Measurements from ENCODE around the gene ADAM33. TPM values are rescaled to one million over a fixed set of nuclear protein-coding genes. Genes with fewer than 3 reads are reported as not detected.

Gene ADAM33
- total and polyA plus RNA-seq, 2 of the 8 experiments (the other 6 are each of a cell fraction or from before 2014, with no cell fraction given), result 4.2 to 6.0 TPM

GRCh38 chr20:3686867-3687321 is 5.1 kb upstream of the ADAM33 start:
- Histone ChIP-seq H3K9me3 (ENCODE audit: insufficient read depth in 2 of 2, low read depth in 1 of 2, low read length in 1 of 2) (no peaks in the 10 kb centered on the region), H3K79me1 (ENCODE audit: low read depth, low read length) (no peaks in the 10 kb centered on the region), H3K79me2 (ENCODE audit: control insufficient read depth in 1 of 2, insufficient read depth in 2 of 2, low read length in 2 of 2) (no peaks in the 10 kb centered on the region), H2BK120ac (replicated peaks; ENCODE audit: low read depth, low read length) (no peak overlapping the region), H4K20me1 (replicated peaks in 1 of 2; ENCODE audit: control insufficient read depth in 1 of 2, insufficient read depth in 2 of 2, low read length in 2 of 2) (no peaks in the 10 kb centered on the region), H3K27ac (ENCODE audit: low read depth, low read length) (no peak overlapping the region), H3K9ac (replicated peaks in 1 of 4; ENCODE audit: extremely low read depth in 1 of 4, low read depth in 3 of 4, low read length in 3 of 4) (no peak overlapping the region), H3K36me3 (ENCODE audit: control insufficient read depth in 2 of 4, insufficient read depth in 4 of 4, low read length in 3 of 4) (no peaks in the 10 kb centered on the region), H2BK20ac (ENCODE audit: low read length) (no peak overlapping the region), H2AFZ (ENCODE audit: low read length) (no peak overlapping the region), H3K4me3 (ENCODE audit: extremely low read depth in 1 of 4, insufficient read depth in 2 of 4, low read depth in 3 of 4, low read length in 4 of 4) (no peak overlapping the region), H3K14ac (ENCODE audit: insufficient read length) (no peak overlapping the region), H3K56ac (replicated peaks; ENCODE audit: insufficient read length, low read depth, low read length) (no peak overlapping the region), H3K4me1 (replicated peaks in 1 of 4; ENCODE audit: control insufficient read depth in 3 of 4, insufficient read depth in 4 of 4, low read length in 3 of 4) (peaks cover 3 to 10% (median 5%) of the 10 kb centered on the region in 4 experiments), H3K23ac (ENCODE audit: insufficient read length) (no peak overlapping the region), H4K91ac (replicated peaks; ENCODE audit: insufficient read length, low read length) (no peak overlapping the region), H2BK5ac (ENCODE audit: low read depth, low read length) (no peak overlapping the region), H3K27me3 (replicated peaks in 1 of 4; ENCODE audit: control insufficient read depth in 3 of 4, extremely low read depth in 1 of 4, insufficient read depth in 3 of 4, low read length in 3 of 4) (peaks cover 0 to 9% (median 7%) of the 10 kb centered on the region in 4 experiments; a peak in 6 of 7 replicates), H4K5ac (ENCODE audit: insufficient read length, low read depth, low read length) (no peak overlapping the region), H3K18ac (ENCODE audit: extremely low read depth, low read length) (no peak overlapping the region; the same call in 1 of the 2 replicates), H3K23me2 (ENCODE audit: low read depth, low read length) (peaks cover 4% of the 10 kb centered on the region), H2BK15ac (ENCODE audit: low read length) (0 out of 2 replicates have a peak overlapping the region, but pooled peaks have one; percentile 25), H2BK12ac (ENCODE audit: low read depth, low read length) (peak overlapping the region; percentile 50; the same call in 1 of the 2 replicates), H3K4me2 (ENCODE audit: insufficient read depth in 1 of 2, low read depth in 2 of 2, low read length in 2 of 2) (no peak overlapping the region), H4K8ac (ENCODE audit: extremely low read depth, insufficient read depth, low read length) (no peak overlapping the region; the same call in 1 of the 2 replicates), H2AK5ac (ENCODE audit: low read depth, low read length) (no peak overlapping the region), H3K4ac (replicated peaks; ENCODE audit: insufficient read length, low read depth, low read length) (no peak overlapping the region)
- CTCF ChIA-PET (ENCODE audit: partially characterized antibody), result interaction anchor here (0.9 to 45.1 kb wide), 10 partner anchors 0 to 385 kb away, joined by 3 to 1432 read pairs (median 6); partner anchors contain the start of genes ADAM33 and SIGLEC1
- TF ChIP-seq EP300 (IDR thresholded peaks at IDR 0.05; ENCODE audit: borderline replicate concordance in 1 of 2, low read depth in 2 of 2, low read length in 2 of 2), result no peak
- TF ChIP-seq CTCF (IDR thresholded peaks at IDR 0.05; ENCODE audit: control extremely low read depth in 1 of 3, insufficient read depth in 1 of 3, low read depth in 1 of 3, low read length in 3 of 3), result peak; percentile 5 to 14 (median 8); a peak in 3 of 4 replicates
- TF ChIP-seq RAD21 (IDR thresholded peaks at IDR 0.05 in 1 of 2, conservative IDR thresholded peaks at IDR 0.05 in 1 of 2; ENCODE audit: low read depth in 2 of 2, low read length in 2 of 2), result peak in 1 of 2 experiments; percentile 42; a peak in 2 of 4 replicates
- no peak for TF ChIP-seq ASH2L (IDR thresholded peaks at IDR 0.05; ENCODE audit: low read length)
- TF ChIP-seq CTBP2 (IDR thresholded peaks at IDR 0.05; ENCODE audit: borderline replicate concordance, insufficient read depth, insufficient read length, low read length), result no peak
- DNase-seq (ENCODE audit: low read depth in 1 of 2, low spot score in 2 of 2) (no peak), FAIRE-seq (no peak)
- POLR2A ChIA-PET (ENCODE audit: partially characterized antibody), result no interaction called here
- 83% methylated on average over 9 of the region's 9 CpGs; no CpG with 5 or more reads in 1 of the 2 experiments for whole genome bisulfite sequencing, 2 experiments (ENCODE audit: extremely low coverage in 1 of 2, insufficient coverage in 1 of 2, insufficient read length in 1 of 2, insufficient replicate concordance in 2 of 2, low coverage in 1 of 2, low lambda C conversion rate in 2 of 2, missing lambda C conversion rate in 1 of 2)

Data from H1 (cell line).